ENCODE data around the gene LRP8.

Gene LRP8

GRCh38 chr1:53304527-53304926 lies 23.3 kb downstream of the LRP8 start:
- DNase-seq (ENCODE audit: low spot score): no peak

GRCh38 chr1:53303726-53304515 lies 23.9 kb downstream of the LRP8 start:
- DNase-seq (ENCODE audit: low spot score): peak; percentile 45

GRCh38 chr1:53303243-53303642 lies 24.6 kb downstream of the LRP8 start:
- no peak for DNase-seq (ENCODE audit: low spot score)

- DNase-seq (ENCODE audit: low spot score): no peak
Measured at GRCh38 chr1:53299233-53299632, 28.6 kb downstream of the LRP8 start.

GRCh38 chr1:53298045-53298637 lies 29.7 kb downstream of the LRP8 start:
- no peak for DNase-seq (ENCODE audit: low spot score)

GRCh38 chr1:53297195-53297594 lies 30.7 kb downstream of the LRP8 start:
- no peak for DNase-seq (ENCODE audit: low spot score)

GRCh38 chr1:53296117-53296749 lies 31.6 kb downstream of the LRP8 start:
- no peak for DNase-seq (ENCODE audit: low spot score)

- no peak for DNase-seq (ENCODE audit: low spot score)
Measured at GRCh38 chr1:53295726-53296116, 32.1 kb downstream of the LRP8 start.

GRCh38 chr1:53295295-53295694 lies 32.6 kb downstream of the LRP8 start:
- DNase-seq (ENCODE audit: low spot score): no peak

- peak; percentile 39 for DNase-seq (ENCODE audit: low spot score)
Measured at GRCh38 chr1:53294567-53294966, 33.3 kb downstream of the LRP8 start.

- no peak for DNase-seq (ENCODE audit: low spot score)
Measured at GRCh38 chr1:53294061-53294460, 33.8 kb downstream of the LRP8 start.

- no peak for DNase-seq (ENCODE audit: low spot score)
Measured at GRCh38 chr1:53293123-53293522, 34.7 kb downstream of the LRP8 start.

GRCh38 chr1:53292690-53293089 lies 35.2 kb downstream of the LRP8 start:
- DNase-seq (ENCODE audit: low spot score): no peak

- no peak for DNase-seq (ENCODE audit: low spot score)
Measured at GRCh38 chr1:53291574-53291973, 36.3 kb downstream of the LRP8 start.

GRCh38 chr1:53288790-53289429 lies 39.0 kb downstream of the LRP8 start:
- DNase-seq (ENCODE audit: low spot score): no peak

GRCh38 chr1:53288002-53288789 lies 39.7 kb downstream of the LRP8 start:
- DNase-seq (ENCODE audit: low spot score): no peak

GRCh38 chr1:53286955-53287354 lies 40.9 kb downstream of the LRP8 start:
- DNase-seq (ENCODE audit: low spot score): no peak

GRCh38 chr1:53285969-53286760 lies 41.7 kb downstream of the LRP8 start:
- DNase-seq (ENCODE audit: low spot score): no peak

GRCh38 chr1:53285546-53285945 lies 42.3 kb downstream of the LRP8 start:
- DNase-seq (ENCODE audit: low spot score): no peak

- no peak for DNase-seq (ENCODE audit: low spot score)
Measured at GRCh38 chr1:53284224-53285020, 43.4 kb downstream of the LRP8 start.

Measured in Ammon's horn (tissue), 1 donor.